SK-N-SH treated with all-trans-retinoic acid at 6 μM for 48 hours (cell line): ENCODE results near the gene TLE2.

Source experiments
- ARNTL ChIP-seq: fragments of 450-650 bp; formaldehyde crosslinking; IDR thresholded peaks from 2 replicates; pipeline ENCODE4 v1.5.0; 2020; ENCODE audit warnings: low read depth, mild to moderate bottlenecking, moderate library complexity, borderline replicate concordance
- ESRRG ChIP-seq: fragments of 250-450 bp; sonication (Bioruptor Pico); IDR thresholded peaks from 2 replicates; pipeline ENCODE4 v1.6.1; 2021; ENCODE audit warnings: mild to moderate bottlenecking
- PPARA ChIP-seq: fragments of 250-450 bp; sonication (Bioruptor Pico); IDR thresholded peaks from 2 replicates; pipeline ENCODE4 v1.5.0; 2020; ENCODE audit warnings: mild to moderate bottlenecking, borderline replicate concordance
- RARB ChIP-seq: fragments of 250-450 bp; sonication (Bioruptor Pico); IDR thresholded peaks from 2 replicates; pipeline ENCODE4 v1.8.0; 2021; ENCODE audit warnings: mild to moderate bottlenecking, moderate library complexity
- ZFP3 ChIP-seq: fragments of 250-450 bp; sonication (Bioruptor Pico); IDR thresholded peaks from 2 replicates; pipeline ENCODE4 v1.5.0; 2020; ENCODE audit warnings: mild to moderate bottlenecking, moderate library complexity

GRCh38 chr19:3008994-3009393 lies 20.1 kb downstream of the TLE2 start:
- TF ChIP-seq ESRRG (CRISPR knock-in tag) = no peak
- no peak for TF ChIP-seq ARNTL (CRISPR knock-in tag)
- TF ChIP-seq ZFP3 (CRISPR knock-in tag) = no peak
- no peak for TF ChIP-seq PPARA (CRISPR knock-in tag)
- TF ChIP-seq RARB (CRISPR knock-in tag) = no peak
